ENCODE measurements around the gene CD33.

CD33 gene

DNA sequence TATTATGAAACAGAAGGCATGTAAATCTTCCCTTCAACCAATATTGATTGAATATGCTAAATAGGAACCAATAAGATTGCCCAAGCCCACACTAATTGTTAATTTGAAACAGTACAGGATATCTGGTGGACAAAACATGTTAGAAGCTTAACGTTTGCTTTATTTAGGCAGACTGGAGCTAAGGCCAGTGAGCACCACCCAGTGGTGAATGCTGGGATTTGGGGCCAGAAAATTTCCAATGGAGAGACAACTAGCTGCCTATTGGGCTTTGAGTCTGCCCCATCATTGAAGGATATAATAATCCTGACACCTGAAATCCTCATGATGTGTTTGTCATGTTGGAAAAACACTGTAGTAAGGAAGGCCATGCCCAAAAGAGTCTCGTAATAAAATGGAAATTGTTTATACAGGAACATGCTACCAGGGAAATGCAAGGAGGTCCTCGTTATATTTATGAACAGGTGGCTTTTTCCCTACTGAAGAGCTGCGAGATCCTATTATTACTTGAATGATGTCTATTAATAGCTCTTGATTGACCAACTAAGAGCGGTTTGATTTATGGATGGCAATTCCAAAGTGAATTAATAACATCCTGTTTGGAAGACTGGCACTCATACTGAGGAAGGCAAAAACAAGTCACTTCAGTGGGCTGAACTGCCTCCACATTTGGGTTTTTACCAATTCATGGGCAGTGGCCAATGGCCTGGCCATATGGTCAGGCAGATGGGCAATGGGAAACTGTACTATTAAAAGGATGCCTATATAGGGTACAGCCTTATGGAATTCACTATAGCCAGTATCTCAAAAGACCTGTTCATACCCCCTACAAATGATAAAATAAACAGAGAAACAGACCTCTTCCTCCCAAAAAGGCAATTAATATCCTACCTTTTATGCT, 34.7 kb downstream of the CD33 start:
- Histone ChIP-seq H3F3A (ENCODE audit: insufficient read depth, low read length) (no peaks in the 10 kb centered on the region), H3K9ac (ENCODE audit: low read length) (no peak overlapping the region), H3K4me1 (ENCODE audit: low read length) (no peaks in the 10 kb centered on the region), H3K79me2 (ENCODE audit: low read length) (no peaks in the 10 kb centered on the region), H3K9me3 (replicated peaks; ENCODE audit: insufficient read depth, low read length) (no peaks in the 10 kb centered on the region), H4K20me1 (ENCODE audit: insufficient read depth, low read length) (no peaks in the 10 kb centered on the region), H3K36me3 (replicated peaks; ENCODE audit: insufficient read depth, low read length) (no peaks in the 10 kb centered on the region), H3K27me3 (replicated peaks; ENCODE audit: insufficient read depth, low read length) (0 out of 2 replicates have a peak, but pooled peaks cover 5% of the 10 kb centered on the region), H3K4me2 (ENCODE audit: low read depth, low read length) (no peak overlapping the region), H3K9me2 (replicated peaks; ENCODE audit: insufficient read depth, low read length) (no peaks in the 10 kb centered on the region), H3K27ac (ENCODE audit: low read length) (no peak overlapping the region), H3K4me3 (ENCODE audit: low read length) (no peak overlapping the region), H2AFZ (ENCODE audit: low read length) (no peak overlapping the region)
- no peak for DNase-seq
- TF ChIP-seq EZH2 (optimal IDR thresholded peaks at IDR 0.05; ENCODE audit: low read depth, low read length) (no peak), EZH2phosphoT487 (IDR thresholded peaks at IDR 0.05; ENCODE audit: low read length) (no peak)
- TF ChIP-seq, protein P1, sequence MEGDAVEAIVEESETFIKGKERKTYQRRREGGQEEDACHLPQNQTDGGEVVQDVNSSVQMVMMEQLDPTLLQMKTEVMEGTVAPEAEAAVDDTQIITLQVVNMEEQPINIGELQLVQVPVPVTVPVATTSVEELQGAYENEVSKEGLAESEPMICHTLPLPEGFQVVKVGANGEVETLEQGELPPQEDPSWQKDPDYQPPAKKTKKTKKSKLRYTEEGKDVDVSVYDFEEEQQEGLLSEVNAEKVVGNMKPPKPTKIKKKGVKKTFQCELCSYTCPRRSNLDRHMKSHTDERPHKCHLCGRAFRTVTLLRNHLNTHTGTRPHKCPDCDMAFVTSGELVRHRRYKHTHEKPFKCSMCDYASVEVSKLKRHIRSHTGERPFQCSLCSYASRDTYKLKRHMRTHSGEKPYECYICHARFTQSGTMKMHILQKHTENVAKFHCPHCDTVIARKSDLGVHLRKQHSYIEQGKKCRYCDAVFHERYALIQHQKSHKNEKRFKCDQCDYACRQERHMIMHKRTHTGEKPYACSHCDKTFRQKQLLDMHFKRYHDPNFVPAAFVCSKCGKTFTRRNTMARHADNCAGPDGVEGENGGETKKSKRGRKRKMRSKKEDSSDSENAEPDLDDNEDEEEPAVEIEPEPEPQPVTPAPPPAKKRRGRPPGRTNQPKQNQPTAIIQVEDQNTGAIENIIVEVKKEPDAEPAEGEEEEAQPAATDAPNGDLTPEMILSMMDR (IDR thresholded peaks at IDR 0.05; ENCODE audit: low read length) = peak; percentile 39

DNA sequence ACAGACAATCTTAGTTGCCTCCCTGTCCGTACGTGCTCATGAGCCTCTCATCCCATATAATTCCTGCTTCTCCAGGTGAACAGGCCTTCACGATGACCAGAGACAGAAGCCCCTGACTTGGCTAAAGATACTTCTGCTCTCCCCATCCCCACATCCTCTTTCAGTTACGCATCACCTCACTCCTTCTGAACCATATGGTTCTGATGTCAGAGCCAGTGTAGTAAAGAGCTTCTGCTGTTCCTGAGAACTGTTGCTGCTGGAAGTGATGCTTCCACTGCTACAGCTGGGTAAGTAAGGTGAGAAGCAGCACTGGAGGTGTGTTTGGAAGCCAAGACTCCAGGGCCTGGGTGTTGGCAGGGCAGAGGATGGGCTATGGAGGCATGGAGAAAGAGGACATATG, 38.9 kb downstream of the CD33 start:
- H2AFZ ChIP-seq (ENCODE audit: low read length) = no peak overlapping the region
- 0 out of 2 replicates have a peak, but pooled peaks cover 5% of the 10 kb centered on the region for H3K27me3 ChIP-seq (replicated peaks; ENCODE audit: insufficient read depth, low read length)
- TF ChIP-seq EZH2 (optimal IDR thresholded peaks at IDR 0.05; ENCODE audit: low read depth, low read length) = no peak
- TF ChIP-seq, protein P1 (IDR thresholded peaks at IDR 0.05; ENCODE audit: low read length) = no peak
- no peak for TF ChIP-seq EZH2phosphoT487 (IDR thresholded peaks at IDR 0.05; ENCODE audit: low read length)
- H3F3A ChIP-seq (ENCODE audit: insufficient read depth, low read length) = no peaks in the 10 kb centered on the region
- H3K9ac ChIP-seq (ENCODE audit: low read length) = no peak overlapping the region
- H3K79me2 ChIP-seq (ENCODE audit: low read length) = no peaks in the 10 kb centered on the region
- no peak overlapping the region for H3K4me2 ChIP-seq (ENCODE audit: low read depth, low read length)
- no peak overlapping the region for H3K4me3 ChIP-seq (ENCODE audit: low read length)
- no peaks in the 10 kb centered on the region for H3K36me3 ChIP-seq (replicated peaks; ENCODE audit: insufficient read depth, low read length)
- no peaks in the 10 kb centered on the region for H3K9me3 ChIP-seq (replicated peaks; ENCODE audit: insufficient read depth, low read length)
- no peak overlapping the region for H3K27ac ChIP-seq (ENCODE audit: low read length)
- DNase-seq = no peak
- no peaks in the 10 kb centered on the region for H3K9me2 ChIP-seq (replicated peaks; ENCODE audit: insufficient read depth, low read length)
- H4K20me1 ChIP-seq (ENCODE audit: insufficient read depth, low read length) = no peaks in the 10 kb centered on the region
- H3K4me1 ChIP-seq (ENCODE audit: low read length) = no peaks in the 10 kb centered on the region

DNA sequence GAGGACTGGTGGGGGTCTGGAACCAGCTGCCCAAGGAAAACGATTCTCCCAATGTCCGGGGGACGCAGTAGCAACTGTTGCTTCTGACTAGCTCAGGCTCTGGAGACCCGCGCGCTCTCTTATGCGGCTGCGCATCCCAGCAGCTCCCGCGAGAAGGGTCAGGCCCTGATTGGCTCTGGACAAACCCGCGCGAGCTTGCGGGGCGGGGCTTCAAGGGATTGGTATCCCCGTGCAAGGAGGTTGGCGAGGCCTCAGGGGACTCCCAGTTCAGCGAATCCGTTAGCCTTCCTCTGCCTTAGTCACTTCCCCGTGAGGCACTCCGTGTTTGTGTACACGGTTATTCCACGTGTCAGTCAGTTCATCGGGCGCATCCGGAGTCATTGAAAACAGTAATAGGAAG, 46.2 kb downstream of the CD33 start:
- Histone ChIP-seq H3F3A (ENCODE audit: insufficient read depth, low read length) (no peaks in the 10 kb centered on the region), H2AFZ (ENCODE audit: low read length) (no peak overlapping the region), H3K4me1 (ENCODE audit: low read length) (no peaks in the 10 kb centered on the region), H3K36me3 (replicated peaks; ENCODE audit: insufficient read depth, low read length) (no peaks in the 10 kb centered on the region), H3K4me3 (ENCODE audit: low read length) (no peak overlapping the region), H3K9ac (ENCODE audit: low read length) (no peak overlapping the region), H3K9me3 (replicated peaks; ENCODE audit: insufficient read depth, low read length) (no peaks in the 10 kb centered on the region), H3K27ac (ENCODE audit: low read length) (no peak overlapping the region), H3K4me2 (ENCODE audit: low read depth, low read length) (no peak overlapping the region), H3K9me2 (replicated peaks; ENCODE audit: insufficient read depth, low read length) (no peaks in the 10 kb centered on the region), H4K20me1 (ENCODE audit: insufficient read depth, low read length) (no peaks in the 10 kb centered on the region), H3K79me2 (ENCODE audit: low read length) (no peaks in the 10 kb centered on the region), H3K27me3 (replicated peaks; ENCODE audit: insufficient read depth, low read length) (no peaks in the 10 kb centered on the region)
- no peak for TF ChIP-seq EZH2phosphoT487 (IDR thresholded peaks at IDR 0.05; ENCODE audit: low read length)
- TF ChIP-seq, protein P1 (IDR thresholded peaks at IDR 0.05; ENCODE audit: low read length) = no peak
- TF ChIP-seq EZH2 (optimal IDR thresholded peaks at IDR 0.05; ENCODE audit: low read depth, low read length) = no peak
- DNase-seq = no peak

Data from MM.1S (cell line).